Measurements from ENCODE around the gene CD8B. TPM values are rescaled to one million over a fixed set of nuclear protein-coding genes. Genes with fewer than 3 reads are reported as not detected.

Gene CD8B
- polyA plus RNA-seq, 4 donors, result 2.2 to 56.0 (median 7.7) TPM

DNA sequence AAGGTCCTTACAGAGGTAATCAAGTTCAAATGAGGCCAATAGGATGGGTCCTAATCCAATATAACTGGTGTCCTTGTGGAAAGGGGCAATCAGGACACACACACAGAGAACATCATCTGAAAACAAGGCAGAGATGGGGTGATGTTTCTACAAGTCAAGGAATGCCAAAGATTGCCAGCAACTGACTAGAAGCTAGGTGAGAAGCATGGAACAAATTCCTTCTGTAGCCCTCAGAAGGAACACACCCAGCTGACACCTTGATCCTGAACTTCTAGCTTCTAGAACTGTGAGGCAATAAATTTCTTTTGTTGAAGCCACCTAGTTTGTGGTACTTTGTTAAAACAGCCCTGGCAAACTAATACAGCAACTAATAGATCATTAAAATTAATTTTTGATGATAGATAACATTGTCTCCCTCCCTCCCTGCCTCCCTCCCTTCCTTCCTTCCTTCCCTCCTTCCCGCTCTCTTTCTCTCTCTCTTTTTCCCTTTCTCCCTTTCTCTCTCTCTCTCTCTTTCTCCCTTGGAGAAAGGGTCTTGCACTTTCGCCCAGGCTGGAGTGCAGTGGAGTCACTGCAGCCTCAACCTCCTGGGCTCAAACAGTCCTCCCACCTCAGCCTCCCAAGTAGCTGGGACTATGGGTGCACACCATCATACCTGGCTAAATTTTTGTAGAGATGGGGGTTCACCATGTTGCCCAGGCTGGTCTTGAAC, 60.7 kb downstream of the CD8B start:
- 83 to 93% (median 92%) methylated on average over 2 of the region's 2 CpGs for WGBS, 3 donors
- H3K4me3 ChIP-seq (ENCODE audit: low read depth in 1 of 3, low read length in 3 of 3), result no peak overlapping the region

GRCh38 chr2:86794861-86795260, 66.8 kb downstream of the CD8B start:
- DNase-seq (peak in 1 of 2 donors; percentile 25), FAIRE-seq (no peak)
- H3K27me3 ChIP-seq (ENCODE audit: control insufficient read depth in 3 of 3, insufficient read depth in 3 of 3, low read length in 3 of 3), result peaks cover 9 to 46% (median 23%) of the 10 kb centered on the region in 3 donors
- WGBS, 3 donors, result 58 to 69% (median 65%) methylated on average over 2 of the region's 2 CpGs
- H3K4me3 ChIP-seq (ENCODE audit: low read depth in 1 of 3, low read length in 3 of 3), result no peak overlapping the region
- peaks cover 0 to 10% of the 10 kb centered on the region in 2 donors for H3K9me3 ChIP-seq (ENCODE audit: control insufficient read depth in 2 of 2, insufficient read depth in 1 of 2, low read depth in 1 of 2, low read length in 1 of 2)
- H3K4me1 ChIP-seq (ENCODE audit: control insufficient read depth in 3 of 3, insufficient read depth in 2 of 3, low read depth in 1 of 3, low read length in 2 of 3), result peaks cover 0 to 10% (median 0%) of the 10 kb centered on the region in 3 donors
- H3K36me3 ChIP-seq (ENCODE audit: control insufficient read depth in 3 of 3, insufficient read depth in 2 of 3, low read depth in 1 of 3, low read length in 3 of 3), result no peaks in the 10 kb centered on the region
- no peak overlapping the region for H3K27ac ChIP-seq (ENCODE audit: low read depth in 1 of 3, low read length in 2 of 3)

More for the DNA sequence above, 60.7 kb downstream of the CD8B start:
- H3K36me3 ChIP-seq (ENCODE audit: control insufficient read depth in 3 of 3, insufficient read depth in 2 of 3, low read depth in 1 of 3, low read length in 3 of 3), result no peaks in the 10 kb centered on the region
- no peak for FAIRE-seq
- no peak overlapping the region for H3K27ac ChIP-seq (ENCODE audit: low read depth in 1 of 3, low read length in 2 of 3)
- H3K4me1 ChIP-seq (ENCODE audit: control insufficient read depth in 3 of 3, insufficient read depth in 2 of 3, low read depth in 1 of 3, low read length in 2 of 3), result no peaks in the 10 kb centered on the region
- peaks cover 0 to 10% of the 10 kb centered on the region in 2 donors for H3K9me3 ChIP-seq (ENCODE audit: control insufficient read depth in 2 of 2, insufficient read depth in 1 of 2, low read depth in 1 of 2, low read length in 1 of 2)
- peaks cover 0 to 6% (median under 1%) of the 10 kb centered on the region in 3 donors for H3K27me3 ChIP-seq (ENCODE audit: control insufficient read depth in 3 of 3, insufficient read depth in 3 of 3, low read length in 3 of 3)
- no peak for DNase-seq

GRCh38 chr2:86793752-86794151, 67.9 kb downstream of the CD8B start:
- H3K27me3 ChIP-seq (ENCODE audit: control insufficient read depth in 3 of 3, insufficient read depth in 3 of 3, low read length in 3 of 3), result peaks cover 13 to 57% (median 30%) of the 10 kb centered on the region in 3 donors
- no peak for FAIRE-seq
- peak in 1 of 2 donors; percentile 43 for DNase-seq
- 70 to 96% (median 78%) methylated on average over 4 of the region's 4 CpGs for WGBS, 3 donors
- H3K4me1 ChIP-seq (ENCODE audit: control insufficient read depth in 3 of 3, insufficient read depth in 2 of 3, low read depth in 1 of 3, low read length in 2 of 3), result peaks cover 0 to 15% (median 2%) of the 10 kb centered on the region in 3 donors
- H3K36me3 ChIP-seq (ENCODE audit: control insufficient read depth in 3 of 3, insufficient read depth in 2 of 3, low read depth in 1 of 3, low read length in 3 of 3), result no peaks in the 10 kb centered on the region
- no peak overlapping the region for H3K27ac ChIP-seq (ENCODE audit: low read depth in 1 of 3, low read length in 2 of 3)
- H3K4me3 ChIP-seq (ENCODE audit: low read depth in 1 of 3, low read length in 3 of 3), result no peak overlapping the region
- peaks cover 0 to 10% of the 10 kb centered on the region in 2 donors for H3K9me3 ChIP-seq (ENCODE audit: control insufficient read depth in 2 of 2, insufficient read depth in 1 of 2, low read depth in 1 of 2, low read length in 1 of 2)

DNA sequence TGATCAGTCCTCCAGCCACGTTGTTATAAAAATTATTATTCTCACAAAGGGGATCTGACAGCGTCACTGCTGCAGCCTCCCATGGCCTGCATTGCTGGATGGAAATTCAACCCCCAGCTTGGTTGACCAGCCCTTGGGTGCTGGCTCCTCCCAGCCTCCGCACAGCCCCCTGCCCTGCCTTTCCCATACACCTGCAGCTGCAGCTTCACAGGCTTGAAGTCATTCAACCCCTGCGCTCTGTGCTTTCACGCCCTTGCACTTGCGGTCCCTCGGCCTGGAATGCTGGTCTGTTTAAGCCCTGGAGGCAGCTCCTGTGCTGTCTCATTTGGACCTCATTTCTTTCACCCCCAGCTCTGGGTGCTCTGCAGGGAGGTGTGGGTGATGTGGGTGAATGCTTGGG, 70.1 kb downstream of the CD8B start:
- 40 to 45% (median 40%) methylated on average over 7 of the region's 7 CpGs for WGBS, 3 donors
- peaks cover 0 to under 1% of the 10 kb centered on the region in 2 donors for H3K9me3 ChIP-seq (ENCODE audit: control insufficient read depth in 2 of 2, insufficient read depth in 1 of 2, low read depth in 1 of 2, low read length in 1 of 2)
- H3K4me1 ChIP-seq (ENCODE audit: control insufficient read depth in 3 of 3, insufficient read depth in 2 of 3, low read depth in 1 of 3, low read length in 2 of 3), result peaks cover 0 to 15% (median 2%) of the 10 kb centered on the region in 3 donors
- no peaks in the 10 kb centered on the region for H3K36me3 ChIP-seq (ENCODE audit: control insufficient read depth in 3 of 3, insufficient read depth in 2 of 3, low read depth in 1 of 3, low read length in 3 of 3)
- DNase-seq (no peak), FAIRE-seq (no peak)
- H3K4me3 ChIP-seq (ENCODE audit: low read depth in 1 of 3, low read length in 3 of 3), result peak overlapping the region in 1 of 3 donors; percentile 55
- H3K27me3 ChIP-seq (ENCODE audit: control insufficient read depth in 3 of 3, insufficient read depth in 3 of 3, low read length in 3 of 3), result peaks cover 13 to 75% (median 29%) of the 10 kb centered on the region in 3 donors
- peak overlapping the region in 2 of 3 donors; percentile 9 to 85 for H3K27ac ChIP-seq (ENCODE audit: low read depth in 1 of 3, low read length in 2 of 3)

DNA sequence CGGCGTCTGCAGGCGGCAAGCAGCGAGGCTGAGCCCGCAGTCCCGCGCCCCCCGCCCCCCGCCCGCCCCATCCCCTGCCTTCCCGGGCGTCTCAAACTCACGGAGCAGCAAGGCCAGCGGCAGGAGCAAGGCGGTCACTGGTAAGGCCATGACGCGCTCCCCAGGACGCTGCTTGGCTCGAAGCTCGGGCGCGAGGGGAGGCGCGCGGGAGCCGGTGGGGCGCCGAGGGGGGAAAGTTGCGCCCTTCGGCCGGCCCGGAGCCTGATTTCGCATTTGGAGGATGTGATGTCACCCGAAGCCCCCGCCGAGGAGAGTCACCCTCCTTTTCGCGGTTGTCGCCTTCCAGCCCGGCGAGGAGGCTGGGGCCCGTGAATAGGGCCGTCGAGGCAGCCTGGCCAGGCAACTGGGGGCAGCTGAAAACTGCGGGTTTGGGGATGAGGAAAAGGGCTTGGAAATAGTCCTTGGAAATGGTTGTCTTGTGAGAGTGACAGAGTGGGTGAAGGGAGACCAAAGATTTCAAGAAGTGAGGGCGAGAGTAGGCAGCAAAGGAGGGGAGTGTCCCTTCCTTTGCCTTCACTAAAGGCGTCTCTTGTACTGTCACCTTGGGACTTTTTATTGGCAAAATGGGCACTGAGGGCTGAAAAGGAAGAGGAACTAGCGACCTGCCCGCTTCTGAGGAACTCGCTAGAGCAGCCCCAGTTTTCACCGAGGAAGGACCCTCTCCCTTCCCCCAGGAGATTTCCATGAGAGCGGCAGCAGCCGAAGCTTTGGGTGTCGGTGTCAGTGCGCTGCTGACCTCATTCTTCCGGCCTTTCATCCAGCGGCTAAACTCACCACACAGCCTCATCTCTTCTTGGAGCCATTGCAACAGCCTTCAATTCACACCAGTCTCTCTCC, 70.8 kb downstream of the CD8B start, which contains the start of gene CD8A:
Gene CD8A, minus strand, starts transcription at position 238 of the 897 bp plus-strand sequence. Its CDS starts 88 bp downstream, at position 150.
- peaks cover 13 to 80% (median 29%) of the 10 kb centered on the region in 3 donors for H3K27me3 ChIP-seq (ENCODE audit: control insufficient read depth in 3 of 3, insufficient read depth in 3 of 3, low read length in 3 of 3)
- H3K36me3 ChIP-seq (ENCODE audit: control insufficient read depth in 3 of 3, insufficient read depth in 2 of 3, low read depth in 1 of 3, low read length in 3 of 3), result no peaks in the 10 kb centered on the region
- no peaks in the 10 kb centered on the region for H3K9me3 ChIP-seq (ENCODE audit: control insufficient read depth in 2 of 2, insufficient read depth in 1 of 2, low read depth in 1 of 2, low read length in 1 of 2)
- H3K4me1 ChIP-seq (ENCODE audit: control insufficient read depth in 3 of 3, insufficient read depth in 2 of 3, low read depth in 1 of 3, low read length in 2 of 3), result peaks cover 0 to 15% (median 2%) of the 10 kb centered on the region in 3 donors
- peak within 1 kb of the TSS in 1 of 3 donors; percentile 55 for H3K4me3 ChIP-seq (ENCODE audit: low read depth in 1 of 3, low read length in 3 of 3)
- DNase-seq (peak; percentile 21 to 23), FAIRE-seq (no peak)
- peak within 1 kb of the TSS in 2 of 3 donors; percentile 64 to 85 for H3K27ac ChIP-seq (ENCODE audit: low read depth in 1 of 3, low read length in 2 of 3)
- 2 to 5% (median 3%) methylated on average over 42 to 57 of the region's 57 CpGs for WGBS, 3 donors

DNA sequence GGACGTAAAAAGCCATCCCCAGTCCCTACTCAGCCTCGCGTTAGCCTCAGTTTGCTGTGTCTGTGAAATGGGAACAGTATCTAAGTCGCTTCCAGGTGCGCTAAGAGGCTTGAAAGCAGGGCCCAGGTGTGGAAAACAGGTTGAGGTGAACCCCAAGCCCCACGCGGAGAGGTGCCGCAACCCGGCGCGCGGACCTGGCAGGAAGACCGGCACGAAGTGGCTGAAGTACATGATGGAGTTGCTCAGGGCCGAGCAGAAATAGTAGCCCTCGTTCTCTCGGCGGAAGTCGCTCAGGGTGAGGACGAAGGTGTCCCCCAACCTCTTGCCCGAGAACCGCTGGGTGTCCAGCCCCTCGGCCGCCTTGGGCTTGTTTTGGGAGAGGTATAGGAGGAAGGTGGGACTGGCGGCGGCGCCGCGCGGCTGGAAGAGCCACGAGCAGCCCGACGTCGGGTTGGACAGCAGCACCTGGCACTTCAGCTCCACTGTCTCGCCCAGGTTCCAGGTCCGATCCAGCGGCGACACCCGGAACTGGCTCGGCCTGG, 71.5 kb downstream of the CD8B start:
- peak overlapping the region in 1 of 3 donors; percentile 55 for H3K4me3 ChIP-seq (ENCODE audit: low read depth in 1 of 3, low read length in 3 of 3)
- DNase-seq (peak in 1 of 2 donors; percentile 42), FAIRE-seq (no peak)
- H3K4me1 ChIP-seq (ENCODE audit: control insufficient read depth in 3 of 3, insufficient read depth in 2 of 3, low read depth in 1 of 3, low read length in 2 of 3), result peaks cover 0 to 15% (median 2%) of the 10 kb centered on the region in 3 donors
- peaks cover 13 to 83% (median 29%) of the 10 kb centered on the region in 3 donors for H3K27me3 ChIP-seq (ENCODE audit: control insufficient read depth in 3 of 3, insufficient read depth in 3 of 3, low read length in 3 of 3)
- no peaks in the 10 kb centered on the region for H3K36me3 ChIP-seq (ENCODE audit: control insufficient read depth in 3 of 3, insufficient read depth in 2 of 3, low read depth in 1 of 3, low read length in 3 of 3)
- H3K27ac ChIP-seq (ENCODE audit: low read depth in 1 of 3, low read length in 2 of 3), result peak overlapping the region in 2 of 3 donors; percentile 64 to 85
- 6 to 8% (median 7%) methylated on average over 39 to 40 of the region's 40 CpGs for WGBS, 3 donors
- no peaks in the 10 kb centered on the region for H3K9me3 ChIP-seq (ENCODE audit: control insufficient read depth in 2 of 2, insufficient read depth in 1 of 2, low read depth in 1 of 2, low read length in 1 of 2)

DNA sequence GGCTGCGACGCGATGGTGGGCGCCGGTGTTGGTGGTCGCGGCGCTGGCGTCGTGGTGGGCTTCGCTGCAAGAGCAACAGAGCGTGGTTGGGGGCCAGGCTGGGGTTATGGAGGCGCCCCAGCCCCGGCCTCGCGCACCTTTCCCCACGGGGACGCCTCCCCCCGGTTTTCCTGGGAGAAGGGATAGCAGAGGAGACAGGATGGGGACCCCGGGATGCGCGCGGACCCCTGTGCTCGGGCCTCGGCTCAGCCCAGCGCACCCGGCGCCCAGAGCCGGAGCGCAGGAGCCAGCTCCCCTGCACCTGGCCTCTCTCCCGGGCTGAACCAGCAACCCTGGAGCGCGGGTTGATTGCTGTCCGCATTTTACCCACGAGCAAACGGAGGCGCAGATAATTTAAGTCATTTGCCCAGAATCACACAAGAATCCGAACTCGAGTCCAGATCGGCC, 72.0 kb downstream of the CD8B start:
- Histone ChIP-seq H3K36me3 (ENCODE audit: control insufficient read depth in 3 of 3, insufficient read depth in 2 of 3, low read depth in 1 of 3, low read length in 3 of 3) (no peaks in the 10 kb centered on the region), H3K27me3 (ENCODE audit: control insufficient read depth in 3 of 3, insufficient read depth in 3 of 3, low read length in 3 of 3) (peaks cover 13 to 78% (median 29%) of the 10 kb centered on the region in 3 donors), H3K4me3 (ENCODE audit: low read depth in 1 of 3, low read length in 3 of 3) (peak overlapping the region in 1 of 3 donors; percentile 55), H3K4me1 (ENCODE audit: control insufficient read depth in 3 of 3, insufficient read depth in 2 of 3, low read depth in 1 of 3, low read length in 2 of 3) (peaks cover 0 to 15% (median 2%) of the 10 kb centered on the region in 3 donors), H3K27ac (ENCODE audit: low read depth in 1 of 3, low read length in 2 of 3) (peak overlapping the region in 2 of 3 donors; percentile 64 to 85), H3K9me3 (ENCODE audit: control insufficient read depth in 2 of 2, insufficient read depth in 1 of 2, low read depth in 1 of 2, low read length in 1 of 2) (no peaks in the 10 kb centered on the region)
- FAIRE-seq (no peak), DNase-seq (peak in 1 of 2 donors; percentile 24)
- WGBS, 3 donors, result 6 to 13% (median 9%) methylated on average over 34 to 40 of the region's 40 CpGs
